Epithelial cell of esophagus (primary cell): Measurements from ENCODE around the gene MYB.
A peak's percentile ranks its signal among the peaks of the same experiment; 100 is the strongest.

Source experiments
- DNase-seq: peaks from one replicate; pipeline ENCODE4 v3.0.0; 2010; ENCODE audit warnings: low read depth
- H3K4me3 ChIP-seq: 2 replicates; pipeline ENCODE4 v1.5.1; 2011; ENCODE audit warnings: mild to moderate bottlenecking, low read length, control low read depth
- TF ChIP-seq, protein P1 (sequence below): IDR thresholded peaks from 2 replicates; pipeline ENCODE4 v1.5.1; 2011; ENCODE audit warnings: low read depth, mild to moderate bottlenecking, low read length, control low read depth, inconsistent platforms; ENCODE audit not compliant: insufficient read depth; ENCODE audit errors: missing control alignments

MYB gene

DNA sequence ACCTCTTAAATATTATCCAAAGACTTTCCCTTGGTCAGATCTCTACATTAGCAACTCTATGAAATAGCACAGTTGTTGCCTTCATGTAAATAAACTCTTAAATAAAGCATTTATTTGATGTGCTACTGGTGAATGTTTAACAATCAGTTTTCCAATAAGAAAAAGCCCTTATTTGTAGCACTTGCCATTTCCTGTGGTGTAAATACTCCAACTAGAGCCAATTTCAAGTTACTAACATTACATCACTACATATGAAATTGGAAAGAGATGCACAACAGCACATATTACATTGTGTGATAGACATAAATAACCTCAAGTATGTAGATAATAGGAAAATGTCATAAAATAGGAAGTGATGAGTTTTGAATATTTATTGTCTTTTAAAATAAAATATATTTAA, 5.0 kb upstream of the MYB start:
- H3K4me3 ChIP-seq: no peak overlapping the region
- TF ChIP-seq, protein P1, sequence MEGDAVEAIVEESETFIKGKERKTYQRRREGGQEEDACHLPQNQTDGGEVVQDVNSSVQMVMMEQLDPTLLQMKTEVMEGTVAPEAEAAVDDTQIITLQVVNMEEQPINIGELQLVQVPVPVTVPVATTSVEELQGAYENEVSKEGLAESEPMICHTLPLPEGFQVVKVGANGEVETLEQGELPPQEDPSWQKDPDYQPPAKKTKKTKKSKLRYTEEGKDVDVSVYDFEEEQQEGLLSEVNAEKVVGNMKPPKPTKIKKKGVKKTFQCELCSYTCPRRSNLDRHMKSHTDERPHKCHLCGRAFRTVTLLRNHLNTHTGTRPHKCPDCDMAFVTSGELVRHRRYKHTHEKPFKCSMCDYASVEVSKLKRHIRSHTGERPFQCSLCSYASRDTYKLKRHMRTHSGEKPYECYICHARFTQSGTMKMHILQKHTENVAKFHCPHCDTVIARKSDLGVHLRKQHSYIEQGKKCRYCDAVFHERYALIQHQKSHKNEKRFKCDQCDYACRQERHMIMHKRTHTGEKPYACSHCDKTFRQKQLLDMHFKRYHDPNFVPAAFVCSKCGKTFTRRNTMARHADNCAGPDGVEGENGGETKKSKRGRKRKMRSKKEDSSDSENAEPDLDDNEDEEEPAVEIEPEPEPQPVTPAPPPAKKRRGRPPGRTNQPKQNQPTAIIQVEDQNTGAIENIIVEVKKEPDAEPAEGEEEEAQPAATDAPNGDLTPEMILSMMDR: no peak
- DNase-seq: no peak

DNA sequence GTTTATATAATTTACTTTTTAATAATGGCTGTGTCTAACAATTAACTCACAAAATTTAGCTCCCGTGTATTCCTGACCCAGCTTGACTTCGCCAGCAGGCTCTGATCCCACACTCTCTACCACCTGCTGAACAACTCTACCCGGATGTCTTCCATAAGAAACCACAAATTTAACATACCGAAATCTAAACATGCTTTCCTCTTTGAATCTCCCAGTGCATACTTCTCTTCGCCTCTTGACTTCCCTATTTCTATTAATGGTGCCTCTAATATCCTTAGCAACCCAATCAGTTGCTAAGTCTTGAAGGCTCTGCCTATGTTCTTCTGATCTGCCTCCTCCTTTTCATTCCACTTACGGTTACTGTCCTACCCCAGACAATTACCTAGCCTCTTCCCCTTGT, 4.6 kb upstream of the MYB start:
- TF ChIP-seq, protein P1: no peak
- no peak for DNase-seq
- H3K4me3 ChIP-seq: no peak overlapping the region

DNA sequence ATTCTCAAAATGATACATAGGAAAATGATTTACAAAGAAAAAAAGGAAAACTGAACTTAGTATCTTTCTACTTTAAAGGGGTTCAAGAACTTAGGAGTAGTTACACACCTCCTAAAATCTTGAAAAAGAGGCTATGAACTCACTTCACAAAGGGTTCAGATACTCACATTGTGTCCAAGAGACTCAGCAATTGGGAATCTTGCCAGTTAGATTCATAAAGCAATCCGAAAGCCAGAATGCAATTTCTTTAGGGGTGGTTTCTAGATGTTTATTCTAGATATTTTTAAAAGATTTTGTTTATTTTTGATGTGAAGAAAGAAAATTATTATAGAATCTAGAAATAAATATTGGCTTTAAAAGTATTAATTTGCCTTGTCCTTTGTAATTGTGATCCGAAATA, 1.7 kb upstream of the MYB start:
- no peak for DNase-seq
- no peak overlapping the region for H3K4me3 ChIP-seq

DNA sequence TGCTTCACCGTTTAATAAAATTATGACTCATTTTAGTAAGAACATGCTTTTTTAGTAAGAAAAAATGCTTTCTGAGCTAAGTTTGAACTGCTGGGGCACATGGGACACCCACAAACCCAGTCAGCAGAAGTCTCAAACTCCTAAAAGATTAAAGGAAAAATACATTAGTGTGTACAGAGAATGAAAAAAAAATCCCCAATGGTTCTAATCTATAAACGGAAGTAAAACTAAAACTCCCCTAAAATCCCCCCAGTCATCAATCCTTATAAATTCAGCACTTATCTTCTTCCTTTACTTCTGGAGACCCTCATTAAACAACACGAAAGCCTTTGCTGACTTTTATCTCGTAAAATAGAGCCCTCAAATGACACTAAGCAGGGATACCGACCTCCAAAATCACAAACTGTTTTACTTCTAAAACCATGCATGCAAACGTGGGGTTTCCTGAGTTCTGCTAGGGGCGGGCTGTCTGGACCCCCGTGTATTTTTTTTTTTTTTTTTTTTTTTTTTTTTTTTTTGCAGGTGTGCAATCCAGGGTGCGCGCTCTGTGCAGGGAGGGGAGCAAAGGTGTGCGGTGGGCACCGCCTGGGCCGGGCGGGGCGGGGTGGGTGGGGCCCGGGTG, 1.1 kb upstream of the MYB start:
- DNase-seq: no peak
- TF ChIP-seq, protein P1: no peak
- H3K4me3 ChIP-seq: no peak overlapping the region

More for the DNA sequence above, 1.7 kb upstream of the MYB start:
- TF ChIP-seq, protein P1: no peak

- TF ChIP-seq, protein P1: no peak
- peak; percentile 24 for DNase-seq
- peak overlapping the region; percentile 52 for H3K4me3 ChIP-seq
Observed at GRCh38 chr6:135181333-135182070, 394 bp downstream of the MYB start.

GRCh38 chr6:135182071-135183001, 1.2 kb downstream of the MYB start:
- H3K4me3 ChIP-seq: peak overlapping the region; percentile 52
- no peak for DNase-seq
- TF ChIP-seq, protein P1: no peak
